Activated CD4-positive, CD25-positive, alpha-beta regulatory T cell treated with anti-CD3 and anti-CD28 coated beads, Interleukin-2, amount 50 U/mL, for 72 hours (primary cell): ENCODE results near the gene EEF1G.
A peak's percentile ranks its signal among the peaks of the same experiment; 100 is the strongest.
"Not testable (repeated sequence)": the region's sequence is repeated elsewhere in the genome, so short reads cannot be mapped to it uniquely, and the experiment has no call there.

ENCODE experiments used
- DNase-seq: peaks from one replicate; pipeline ENCODE4 v3.0.0; 2021

EEF1G gene

DNA sequence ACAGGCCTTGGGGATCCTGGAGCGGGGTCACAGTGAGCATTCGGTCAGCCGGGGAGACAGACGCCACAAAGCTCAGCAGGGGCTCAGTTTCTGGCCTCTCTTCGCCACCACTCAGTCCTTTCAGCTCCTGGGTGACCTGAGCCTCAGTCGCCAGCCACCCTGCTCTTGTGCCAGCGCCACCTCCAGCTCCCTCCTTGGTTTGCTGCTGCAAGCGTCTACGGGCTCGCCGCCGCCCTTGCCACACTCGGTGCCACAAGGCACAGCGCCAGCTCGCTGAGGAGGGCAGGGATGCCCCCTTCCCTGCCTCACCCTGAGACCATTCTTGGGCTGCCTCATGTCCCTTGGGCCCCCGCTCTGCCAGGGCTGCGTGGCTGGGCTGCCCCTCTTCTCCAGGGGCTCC, 1.5 kb upstream of the EEF1G start:
- DNase-seq: no peak

DNA sequence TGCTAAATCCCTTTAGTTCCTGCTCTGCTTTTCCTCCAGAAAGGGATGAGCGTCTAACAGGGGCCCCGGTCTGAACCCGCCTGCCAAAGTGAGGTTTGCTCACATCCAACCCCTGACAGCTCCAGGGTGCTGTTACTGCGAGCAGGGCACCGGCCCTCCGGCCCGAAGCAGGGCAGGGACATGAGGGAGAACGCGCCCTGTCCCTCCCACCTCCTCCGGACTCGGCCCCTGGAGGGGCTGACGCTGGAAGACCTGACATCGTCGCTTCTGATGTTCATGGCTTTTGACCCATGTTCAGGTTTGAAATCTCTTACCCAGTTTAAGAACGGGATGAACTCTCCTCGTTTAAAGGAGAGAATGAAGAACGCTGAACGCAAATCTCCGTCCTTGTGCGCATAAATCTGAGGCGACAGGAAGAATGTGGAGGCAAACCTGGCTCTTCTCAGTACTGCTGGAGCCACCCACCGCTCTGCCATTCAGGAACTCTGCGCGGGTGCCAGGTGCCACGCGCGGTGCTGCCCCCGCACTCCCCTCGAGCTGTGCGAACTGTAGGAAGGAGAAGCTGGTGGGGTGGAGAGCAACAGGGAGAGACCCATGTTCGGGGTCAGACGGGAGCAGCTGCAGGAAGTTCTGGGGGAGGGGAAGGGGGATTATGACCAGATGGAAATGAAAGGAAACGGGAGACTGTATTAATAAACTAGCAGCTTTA, 826 bp upstream of the EEF1G start:
- DNase-seq: no peak

DNA sequence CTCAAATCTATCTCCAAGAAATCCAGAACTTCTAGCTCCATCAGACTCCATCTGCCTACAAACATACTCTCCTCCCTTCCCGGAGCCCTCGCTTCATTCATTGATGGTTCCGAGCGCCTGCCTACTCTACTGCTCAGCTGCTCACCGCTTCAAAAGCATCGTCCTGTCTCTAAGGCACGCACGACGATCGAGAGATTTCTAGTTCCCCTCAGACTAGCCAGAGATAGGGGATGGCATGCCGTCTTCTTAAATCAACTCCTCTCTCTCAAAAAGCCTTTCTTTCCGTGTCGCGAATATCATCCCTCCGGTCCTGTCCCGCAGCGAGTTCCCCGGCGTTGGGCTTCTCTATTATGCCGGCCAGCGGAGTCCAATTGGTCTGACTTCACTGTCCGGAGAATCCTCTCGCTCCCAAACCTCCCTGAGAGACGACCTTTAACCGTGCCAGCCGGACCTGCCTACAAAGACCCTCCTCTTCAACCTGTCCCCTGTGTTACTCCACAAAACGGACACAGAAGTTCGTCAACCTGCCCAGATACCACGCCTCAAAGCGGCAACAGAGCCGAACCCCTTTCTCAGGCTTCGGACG, 592 bp downstream of the EEF1G start:
- no peak for DNase-seq

DNA sequence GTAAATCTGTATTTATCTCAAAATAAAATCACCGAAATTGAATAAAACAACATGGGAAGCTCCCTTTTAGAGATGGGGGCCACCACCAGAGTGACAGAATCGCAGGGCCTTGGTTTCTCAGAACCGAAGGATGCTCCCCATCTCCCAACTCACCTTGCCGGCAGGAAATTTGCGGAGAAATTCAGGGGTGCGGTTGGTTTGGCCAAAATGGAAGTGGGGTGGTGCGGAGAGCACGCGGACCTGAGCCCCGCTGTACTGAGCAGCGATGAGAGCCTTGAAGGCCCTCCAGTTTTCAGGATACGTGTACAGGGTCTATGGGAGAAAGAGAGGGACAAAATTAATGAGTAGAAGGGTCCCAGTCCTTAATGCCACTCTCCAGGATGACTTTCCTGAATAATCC, 1.3 kb downstream of the EEF1G start:
- DNase-seq: no peak

DNA sequence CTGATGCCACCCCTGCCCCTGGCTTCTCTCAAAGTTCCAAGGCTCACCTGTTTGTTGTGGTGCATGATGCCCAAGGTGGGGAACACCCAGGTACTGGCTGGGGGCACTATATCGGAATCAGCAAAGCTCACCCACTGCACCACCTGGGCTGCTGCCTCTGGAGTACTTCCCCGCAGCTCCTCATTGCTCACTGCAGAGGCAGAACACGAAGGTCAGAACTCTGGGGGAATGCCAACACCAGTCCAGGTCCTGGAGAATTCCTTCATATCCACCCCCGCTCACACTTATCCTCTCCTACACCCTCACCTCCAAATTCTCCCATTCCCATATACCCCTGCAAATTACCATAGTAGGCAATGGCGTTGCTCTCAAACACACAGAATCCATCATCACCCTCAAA, 2.2 kb downstream of the EEF1G start:
- DNase-seq: not testable (repeated sequence)

DNA sequence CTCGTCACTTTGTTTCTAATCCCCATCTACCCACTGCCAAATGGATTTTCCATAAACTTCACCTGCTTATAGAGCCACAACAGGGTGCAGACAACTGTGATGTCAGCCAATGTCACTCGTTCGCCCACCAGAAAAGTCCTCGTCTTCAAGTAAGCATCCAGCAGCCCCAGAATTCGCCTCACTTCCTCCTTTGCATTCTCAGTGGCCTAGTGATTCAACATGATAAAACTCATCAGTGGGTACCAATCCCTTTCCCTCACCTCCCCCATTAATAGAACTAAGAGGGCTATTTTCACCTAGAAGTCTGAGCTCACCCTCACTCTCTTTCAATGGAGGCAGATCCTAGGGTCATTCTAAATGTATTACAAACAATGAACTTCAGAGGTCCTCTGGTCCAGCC, 2.8 kb downstream of the EEF1G start:
- DNase-seq: not testable (repeated sequence)

DNA sequence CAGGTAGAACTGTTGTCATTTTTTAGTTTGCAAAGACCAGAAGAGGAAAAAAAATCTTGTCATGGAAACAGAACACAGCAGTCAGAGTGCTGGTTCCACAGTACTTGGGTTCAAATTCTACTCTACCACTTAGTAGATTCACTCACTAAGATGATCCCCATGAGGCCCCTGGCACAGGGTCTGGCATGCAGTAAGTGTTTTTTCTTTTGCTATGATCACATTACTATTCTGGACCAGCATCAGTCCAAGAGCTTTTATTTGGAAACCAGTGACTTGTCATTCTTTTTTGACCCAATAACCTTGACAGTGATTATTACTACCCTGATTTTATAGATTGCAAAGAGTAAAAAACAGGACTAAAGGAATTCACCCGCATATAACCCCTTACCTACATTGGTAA, 4.1 kb downstream of the EEF1G start:
- no peak for DNase-seq

DNA sequence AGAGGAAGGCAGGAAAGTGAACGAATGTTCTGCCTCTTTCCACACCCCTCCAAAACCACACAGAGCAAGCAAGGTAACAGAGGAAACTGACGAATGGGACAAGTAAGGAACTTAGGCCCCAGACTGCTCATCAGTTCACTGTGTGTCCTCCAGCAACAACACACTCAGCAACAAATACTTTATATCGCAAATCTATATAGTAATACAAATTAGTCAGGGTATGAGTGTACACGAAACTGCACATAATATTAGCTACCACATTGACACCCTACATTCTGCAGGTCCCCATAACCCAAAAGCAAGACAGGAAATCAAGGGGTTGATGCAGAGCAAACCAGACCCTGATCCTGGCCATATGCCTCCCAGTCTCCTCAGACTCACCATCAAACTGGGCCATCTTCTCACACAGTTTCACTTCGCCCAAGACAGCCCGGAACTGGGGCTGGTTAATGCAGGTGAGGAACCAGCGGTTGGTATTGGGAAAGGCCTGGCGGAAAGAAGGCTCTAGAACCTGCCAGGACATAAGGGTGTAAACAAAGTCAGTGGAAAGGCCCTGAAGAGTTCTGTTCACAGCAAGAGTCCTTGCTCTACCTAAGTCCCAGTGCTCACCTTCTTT, 6.6 kb downstream of the EEF1G start:
- no peak for DNase-seq

DNA sequence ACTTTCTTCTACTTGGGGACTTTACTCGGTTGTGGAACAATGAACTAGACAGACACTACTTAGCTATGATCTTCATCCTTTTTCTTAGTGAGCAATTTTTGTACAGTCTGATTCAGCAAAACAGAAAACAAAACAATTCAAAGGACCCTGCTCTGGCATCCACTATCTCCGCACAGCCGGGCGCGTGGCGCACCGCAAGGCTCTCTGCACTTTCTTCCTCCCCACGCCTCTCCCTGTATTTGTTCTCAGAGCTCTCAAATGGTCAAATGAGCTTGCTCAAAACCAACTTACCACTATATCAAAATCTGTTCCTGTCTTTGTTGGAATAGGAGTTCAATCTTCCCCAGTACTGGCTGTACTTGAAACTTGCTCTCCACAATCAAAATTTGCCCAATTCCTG, 7.4 kb downstream of the EEF1G start:
- no peak for DNase-seq

DNA sequence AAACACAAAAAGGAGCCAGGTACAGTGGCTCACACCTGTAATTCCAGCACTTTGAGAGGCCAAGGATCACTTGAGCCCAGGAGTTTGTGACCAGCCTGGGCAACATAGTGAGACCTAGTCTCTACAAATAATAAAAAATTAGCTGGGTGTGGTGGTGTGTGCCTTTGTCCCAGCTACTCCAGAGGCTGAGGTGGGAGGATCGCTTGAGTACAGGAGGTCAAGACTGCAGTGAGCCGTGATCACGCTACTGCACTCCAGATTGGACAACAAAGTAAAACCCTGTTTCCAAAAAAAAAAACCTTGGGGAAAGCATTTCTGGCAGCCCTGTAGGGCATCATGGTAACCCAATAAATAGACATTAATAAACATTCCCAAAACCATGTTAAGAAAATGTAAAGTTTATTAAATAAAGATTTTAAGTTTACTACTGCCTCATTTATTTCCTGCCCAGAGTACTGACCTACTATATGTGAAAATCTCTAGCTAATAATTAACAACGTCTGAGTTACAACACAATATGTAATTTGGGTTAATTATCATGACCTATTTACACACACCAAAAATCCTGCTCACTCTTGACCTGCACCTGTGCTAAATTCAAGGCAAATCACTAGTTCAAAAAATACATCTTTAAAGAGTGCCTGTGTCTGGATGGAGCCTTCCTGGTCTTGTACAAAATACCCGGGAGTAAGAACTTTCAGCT, 8.4 kb downstream of the EEF1G start:
- no peak for DNase-seq

DNA sequence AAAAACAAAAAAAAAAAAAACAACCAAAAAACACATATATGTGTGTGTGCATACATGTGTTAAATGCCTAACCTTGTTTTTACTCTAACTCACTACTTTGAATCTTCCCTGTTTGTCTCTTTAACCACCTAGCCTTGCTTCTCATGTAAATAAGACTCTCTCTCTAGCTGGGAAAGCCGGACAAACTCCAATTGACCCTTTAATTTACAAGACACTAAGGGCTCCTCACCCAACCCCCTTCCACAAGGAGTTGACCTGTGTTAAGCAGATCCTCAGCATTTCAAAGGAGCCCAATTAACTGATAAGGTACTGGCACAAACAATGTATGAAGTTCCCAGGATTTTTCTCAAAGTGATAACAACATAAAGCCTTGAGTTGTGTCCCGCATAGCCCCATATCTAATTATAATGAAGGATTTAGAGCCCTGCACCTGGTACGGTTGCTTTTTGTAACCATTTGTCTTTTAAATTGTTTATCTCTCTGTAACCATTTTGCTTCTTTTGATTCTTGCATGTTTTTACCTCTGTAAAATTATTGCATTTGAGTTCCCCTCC, 11.9 kb downstream of the EEF1G start:
- not testable (repeated sequence) for DNase-seq

DNA sequence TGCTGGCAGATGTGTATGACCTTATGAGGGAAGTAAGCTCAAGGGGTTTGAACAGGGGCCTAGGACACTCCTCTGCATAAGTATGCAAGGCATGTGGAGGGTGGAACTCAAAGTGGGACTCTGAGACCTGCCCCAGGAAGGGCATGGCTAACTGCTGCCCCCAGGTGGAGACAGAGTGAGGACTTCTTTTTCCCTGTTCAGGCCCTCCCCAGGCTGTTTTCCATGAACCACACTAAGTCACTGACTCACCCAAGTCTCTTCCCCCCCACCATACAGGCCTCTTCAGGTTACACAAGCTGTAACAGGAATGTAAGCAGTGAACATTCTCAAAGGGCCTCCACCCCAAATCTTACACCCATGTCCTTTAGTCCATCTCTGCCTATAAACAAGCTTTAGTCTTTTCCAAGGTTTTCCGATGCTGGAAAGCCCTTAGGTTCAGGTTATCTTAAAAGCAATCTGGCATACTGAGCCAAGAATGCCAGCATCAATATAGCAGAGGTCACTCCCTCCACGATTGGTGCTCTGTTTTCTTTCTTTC, 13.1 kb downstream of the EEF1G start:
- DNase-seq: no peak

DNA sequence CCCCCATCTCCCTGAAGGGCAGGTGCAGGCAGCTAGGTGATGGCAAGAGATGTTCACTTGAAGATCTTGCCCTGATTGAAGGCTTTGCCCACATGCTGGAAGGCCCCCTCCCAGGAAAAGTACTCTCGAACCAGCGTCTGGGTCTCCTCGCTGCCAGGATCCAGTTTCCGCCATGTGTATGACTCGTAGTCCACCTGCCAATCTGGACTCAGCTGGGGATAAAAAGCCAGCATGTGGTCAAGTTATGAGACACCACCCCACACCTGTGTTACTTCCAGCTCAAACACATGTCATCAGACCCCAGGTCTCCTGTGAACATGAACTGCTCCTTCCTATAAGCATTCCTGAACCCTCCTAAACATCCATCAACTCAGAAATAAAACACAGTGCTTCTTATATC, 14.1 kb downstream of the EEF1G start:
- DNase-seq: not testable (repeated sequence)

DNA sequence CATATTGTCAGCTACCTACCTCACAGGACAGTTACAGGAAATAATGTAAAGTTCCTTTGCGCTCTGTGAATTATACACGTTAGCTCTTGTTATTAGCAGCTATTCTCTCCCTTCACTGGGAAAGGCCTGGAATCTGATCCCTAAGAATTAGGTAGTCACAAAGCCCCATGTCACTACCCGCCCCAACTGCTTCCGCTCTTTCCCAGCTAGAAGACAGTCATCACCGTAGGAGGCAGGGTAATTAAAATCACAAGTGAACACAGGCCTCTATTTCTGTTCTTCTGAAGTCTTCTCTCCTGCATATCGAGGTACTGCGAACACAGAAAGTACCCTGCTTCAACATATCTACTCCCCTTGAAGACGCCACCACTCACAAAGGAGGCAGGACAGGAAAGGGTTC, 14.5 kb downstream of the EEF1G start:
- no peak for DNase-seq

DNA sequence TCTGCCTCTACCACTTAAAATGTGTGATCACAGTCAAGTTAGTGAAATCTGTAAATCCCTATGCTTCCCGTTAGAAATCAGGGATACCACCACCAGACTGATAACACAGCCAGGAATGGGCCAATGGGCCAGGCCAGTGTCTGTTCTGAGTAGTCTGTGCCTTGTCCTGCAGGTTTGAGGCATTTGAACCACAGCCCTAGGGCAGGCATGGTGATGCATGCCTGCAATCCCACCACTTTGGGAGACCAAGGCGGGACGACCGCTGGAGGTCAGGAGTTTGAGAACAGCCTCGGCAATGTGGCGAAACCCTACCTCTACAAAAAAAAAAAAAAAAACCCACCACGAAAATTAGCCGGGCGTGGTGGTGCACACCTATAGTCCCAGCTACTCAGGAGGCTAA, 15.0 kb downstream of the EEF1G start:
- no peak for DNase-seq

DNA sequence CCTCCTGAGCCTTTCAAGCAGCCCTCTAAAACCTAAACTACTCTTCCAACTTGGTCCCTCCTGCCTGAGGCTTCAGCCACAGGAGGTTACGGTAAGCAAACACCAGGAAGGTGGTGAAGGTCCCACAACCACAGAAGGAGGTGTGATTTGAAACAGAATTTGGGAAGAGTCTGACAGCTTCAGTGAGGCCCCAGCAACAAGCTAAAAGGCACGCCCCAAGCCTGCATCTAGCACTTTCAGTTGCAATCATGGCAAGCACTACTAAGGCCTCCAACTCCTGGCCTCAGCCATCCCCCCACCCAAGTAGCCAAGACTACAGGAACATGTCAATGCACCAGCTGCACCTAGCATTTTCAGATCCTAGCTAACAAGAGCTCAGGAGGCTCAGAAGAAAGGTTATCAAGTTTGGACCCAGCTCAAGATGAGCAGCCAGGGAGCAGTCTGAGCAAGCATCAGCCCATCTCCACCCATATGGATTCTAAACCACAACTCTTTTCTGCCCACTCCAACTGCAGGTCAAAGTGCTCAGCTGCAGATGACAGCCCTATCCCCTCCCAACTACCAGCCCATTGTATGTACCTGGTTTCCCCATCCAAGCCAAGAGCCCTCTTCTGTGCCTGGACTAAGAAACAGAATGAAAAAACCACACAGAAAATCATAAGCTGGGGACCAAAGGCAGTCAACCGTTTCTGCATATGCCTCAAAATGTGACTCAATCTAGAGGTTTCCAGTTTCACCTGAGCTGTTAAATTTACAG, 16.6 kb downstream of the EEF1G start:
- no peak for DNase-seq

DNA sequence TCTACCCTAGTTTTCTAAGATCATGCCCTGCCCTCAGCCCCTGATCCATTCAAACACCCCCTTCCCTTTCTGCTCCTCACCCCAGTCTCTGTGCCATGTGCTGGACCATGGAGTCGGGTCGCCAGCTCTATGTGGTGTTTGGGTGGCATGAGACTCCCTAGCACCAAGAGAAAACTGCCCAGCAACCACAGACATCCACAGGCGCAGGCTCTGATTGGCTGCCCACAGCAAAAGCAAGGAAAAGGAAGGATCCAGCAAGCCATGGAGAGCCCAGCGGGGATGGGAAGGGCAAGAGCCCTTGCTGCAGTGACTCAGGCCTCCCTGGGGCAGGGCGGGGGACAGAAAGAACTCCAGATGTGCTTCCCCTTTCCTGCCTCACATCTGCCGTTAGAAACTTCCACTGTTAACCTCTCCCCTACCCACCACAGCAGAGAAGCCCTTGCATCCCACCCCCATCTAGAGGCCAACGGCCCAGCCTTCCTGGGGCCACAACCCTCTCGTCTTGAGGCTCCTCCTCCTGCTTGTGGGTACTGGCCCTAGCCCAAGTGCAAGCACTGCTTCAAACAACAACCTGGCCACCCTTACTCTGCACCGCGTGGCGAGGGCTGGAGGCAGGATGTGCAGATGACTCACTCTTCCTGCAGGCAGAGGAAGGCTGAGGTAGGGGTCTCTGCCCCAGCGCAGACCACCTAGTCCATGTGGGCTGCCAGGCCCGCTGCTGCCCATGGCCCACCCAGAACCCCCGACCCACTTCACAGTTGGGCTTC, 17.4 kb downstream of the EEF1G start:
- DNase-seq: peak; percentile 72

DNA sequence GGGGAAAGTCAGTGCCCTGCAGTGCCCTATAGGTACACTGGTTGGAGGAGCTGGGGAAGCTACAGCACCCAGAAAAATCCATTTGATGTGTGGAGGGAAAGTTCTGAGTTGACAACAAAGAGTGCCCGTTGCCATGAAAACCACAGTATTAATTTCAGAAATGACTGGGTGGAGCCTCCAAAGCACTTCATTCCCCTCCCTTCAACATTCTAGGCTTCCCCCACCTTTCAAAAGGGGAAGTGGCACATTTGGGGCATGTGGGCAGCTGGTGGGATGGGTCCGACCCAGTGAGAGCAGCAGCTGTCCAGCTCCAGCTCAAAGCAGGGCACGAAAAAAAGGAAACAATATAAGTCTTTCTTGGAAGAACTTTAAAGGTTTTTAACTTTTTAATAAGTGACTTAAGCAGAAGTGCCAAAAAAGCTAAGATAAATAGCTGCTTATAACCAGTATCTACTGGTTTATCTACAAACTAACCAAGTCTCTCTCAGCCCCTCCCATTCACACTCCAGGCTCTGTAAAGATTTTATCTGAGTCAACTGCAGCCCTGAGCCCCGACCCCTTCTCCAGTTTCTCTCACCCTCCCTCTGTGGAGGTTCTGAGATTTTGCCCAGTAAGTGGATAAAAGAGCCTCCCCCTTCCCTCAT, 18.1 kb downstream of the EEF1G start:
- DNase-seq: no peak

DNA sequence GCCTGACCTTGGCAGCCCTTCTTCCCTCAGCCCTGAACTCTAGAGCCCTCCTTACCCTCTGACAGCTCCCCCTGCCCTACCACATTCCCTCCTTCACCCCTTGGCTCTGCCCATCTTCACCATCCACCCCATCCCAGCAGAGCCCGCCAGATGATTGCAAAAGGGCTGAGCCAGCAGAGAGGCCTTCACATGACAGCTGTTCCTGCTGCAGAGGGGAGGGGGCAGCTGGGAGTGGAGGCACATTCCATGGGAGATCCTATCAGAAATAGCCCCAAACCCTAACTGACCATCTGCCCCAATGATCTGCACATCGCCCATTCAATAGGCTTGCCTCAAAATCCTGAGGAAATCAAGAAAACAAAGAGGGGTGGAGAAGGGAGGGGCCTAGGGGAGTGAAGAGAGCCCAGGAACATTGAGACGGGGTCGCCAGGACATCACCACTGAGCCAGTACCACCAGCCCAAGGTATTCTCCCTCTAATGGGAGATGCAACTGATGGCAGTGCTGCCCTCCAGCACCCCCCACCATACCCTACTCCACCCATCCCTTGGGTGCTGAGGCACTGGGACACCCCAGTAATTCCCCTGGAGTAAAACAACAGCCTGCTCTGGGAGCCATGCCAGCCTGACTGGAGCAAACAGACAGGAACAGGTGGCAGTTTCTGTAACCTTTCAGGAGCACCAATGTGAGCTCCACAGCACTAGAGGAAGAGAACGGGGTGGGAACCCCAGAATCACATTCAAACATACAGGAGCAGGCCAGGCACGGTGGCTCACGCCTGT, 19.1 kb downstream of the EEF1G start:
- no peak for DNase-seq

DNA sequence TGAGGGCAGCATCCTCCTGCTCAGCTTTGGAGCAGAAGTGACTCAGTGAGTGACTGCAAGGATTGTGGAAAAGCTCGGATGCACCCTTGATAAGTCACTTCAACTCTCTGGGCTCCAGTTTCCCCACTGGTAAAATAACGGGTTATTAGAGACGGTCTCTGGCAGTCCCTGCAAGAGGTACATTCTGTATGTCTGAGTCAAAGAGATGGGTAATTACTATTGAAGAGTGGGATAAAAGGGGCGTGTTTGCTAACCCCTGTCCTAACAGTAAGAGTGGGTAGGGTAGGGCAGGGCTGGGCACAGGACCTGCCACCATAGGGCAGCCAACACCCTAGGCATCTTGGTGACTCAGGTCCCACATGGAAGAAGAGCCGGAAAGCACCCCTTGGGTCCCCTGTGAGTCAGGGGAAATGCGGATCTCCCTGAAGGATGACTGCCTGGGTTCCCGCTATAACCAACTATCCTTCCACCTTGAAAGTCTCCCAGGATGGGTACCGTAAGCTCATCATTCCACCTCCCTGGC, 19.8 kb downstream of the EEF1G start:
- no peak for DNase-seq
